T-cell (primary cell): ENCODE results near the gene SLCO1A2. TPM values are rescaled to one million over a fixed set of nuclear protein-coding genes. Genes with fewer than 3 reads are reported as not detected.

Source experiments
- ATAC-seq, 4 experiments: fragments of 200-7000 bp in 3 of 4; fragments of 150-1000 bp in 1 of 4; cut with Tn5 transposase; replicated peaks in 1 of 4; 1 replicate in 3 of 4; 2 replicates in 1 of 4; pipeline ENCODE4 v1.10.0; 2021; ENCODE audit warnings: moderate library complexity in 3 of 4, mild to moderate bottlenecking in 2 of 4, moderate number of reproducible peaks in 1 of 4
- CTCF ChIA-PET, 2 donors: fragments of 300-600 bp; sonication (Branson Sonifier 250); formaldehyde crosslinking; loops; one replicate each; lab custom pipeline; 2022; ENCODE audit warnings: antibody characterized with exemption in 2 of 2; lab: Charles Lee
- POLR2A ChIA-PET, 2 donors: fragments of 300-600 bp; sonication (Branson Sonifier 250); formaldehyde crosslinking; loops; one replicate each; lab custom pipeline; 2022; ENCODE audit warnings: antibody characterized with exemption in 2 of 2; lab: Charles Lee
- DNase-seq, 35 experiments: peaks; one replicate each; pipeline versions ENCODE4 v3.0.0 to v3.0.0-alpha.2; 2013 to 2023
- H3K27ac ChIP-seq: one replicate; pipeline ENCODE4 v1.5.1; 2013; ENCODE audit warnings: low read length
- H3K27me3 ChIP-seq, 2 experiments: replicated peaks in 1 of 2; 1 replicate in 1 of 2; 2 replicates in 1 of 2; pipeline versions ENCODE4 v1.6.1 to v1.7.0; 2013; ENCODE audit warnings: low read length in 1 of 2, mixed read lengths in 1 of 2; ENCODE audit not compliant: control insufficient read depth in 2 of 2, insufficient read depth in 2 of 2; ENCODE audit errors: extremely low read depth in 1 of 2
- H3K36me3 ChIP-seq, 2 donors: 1 replicate in 1 of 2; 2 replicates in 1 of 2; pipeline versions ENCODE4 v1.6.1 to v1.7.0; 2013; ENCODE audit warnings: low read length in 1 of 2; ENCODE audit not compliant: control insufficient read depth in 2 of 2, insufficient read depth in 1 of 2; ENCODE audit errors: extremely low read depth in 1 of 2
- H3K4me1 ChIP-seq, 2 experiments: 1 replicate in 1 of 2; 2 replicates in 1 of 2; pipeline versions ENCODE4 v1.6.1 to v1.7.0; 2013; ENCODE audit warnings: low read length in 2 of 2, mixed read lengths in 1 of 2; ENCODE audit not compliant: insufficient read depth in 2 of 2, control insufficient read depth in 1 of 2; ENCODE audit errors: extremely low read depth in 1 of 2
- H3K4me3 ChIP-seq, 2 donors: 1 replicate in 1 of 2; 2 replicates in 1 of 2; pipeline versions ENCODE4 v1.5.1 to v1.7.0; 2013; ENCODE audit warnings: mild to moderate bottlenecking in 2 of 2, low read length in 1 of 2, moderate library complexity in 1 of 2; ENCODE audit not compliant: control insufficient read depth in 1 of 2; ENCODE audit errors: extremely low read depth in 1 of 2
- H3K9me3 ChIP-seq: 2 replicates; pipeline ENCODE4 v1.7.0; 2013
- H3K27ac Mint-ChIP-seq, 2 donors: one replicate each; pipeline ENCODE4 v1.8.0; 2020 to 2021; ENCODE audit warnings: mild to moderate bottlenecking in 2 of 2, mixed read lengths in 2 of 2
- H3K27me3 Mint-ChIP-seq, 2 donors: one replicate each; pipeline ENCODE4 v1.8.0; 2021 to 2022; ENCODE audit warnings: mixed read lengths in 2 of 2
- H3K36me3 Mint-ChIP-seq: one replicate; pipeline ENCODE4 v1.8.0; 2021; ENCODE audit warnings: mixed read lengths
- H3K4me1 Mint-ChIP-seq, 3 donors: one replicate each; pipeline ENCODE4 v1.8.0; 2020 to 2022; ENCODE audit warnings: mixed read lengths in 3 of 3, mild to moderate bottlenecking in 1 of 3
- H3K4me3 Mint-ChIP-seq, 3 donors: one replicate each; pipeline ENCODE4 v1.8.0; 2020 to 2022; ENCODE audit warnings: mild to moderate bottlenecking in 3 of 3, mixed read lengths in 3 of 3, moderate library complexity in 3 of 3
- H3K9me3 Mint-ChIP-seq, 3 donors: one replicate each; pipeline ENCODE4 v1.8.0; 2020 to 2022; ENCODE audit warnings: mixed read lengths in 3 of 3
- WGBS: methylation state at CpG from one replicate; pipeline ENCODE4 v1.1.5; 2013; ENCODE audit warnings: missing lambda C conversion rate; ENCODE audit not compliant: insufficient coverage; 5-methylcytosine and 5-hydroxymethylcytosine counted together
- total RNA-seq, 35 experiments: library from RNA in 6 of 35; stranded (reverse) in 6 of 35; fragments of 120-200 nt in 1 of 35; gene quantifications; one replicate each; pipeline versions ENCODE4 v1.2.1 to v1.2.4 and lab custom pipeline; 2013 to 2026

Gene SLCO1A2
- total RNA-seq, 5 donors from 2014 or later (not counting 1 experiment from before 2014, with no cell fraction given), result 0.47 TPM; not detected in 4

- Histone ChIP-seq H3K4me1 (no peaks in the 10 kb centered on the region), H3K36me3 (no peaks in the 10 kb centered on the region), H3K4me3 (no peak overlapping the region), H3K27me3 (no peaks in the 10 kb centered on the region), H3K27ac (no peak overlapping the region), H3K9me3 (no peaks in the 10 kb centered on the region)
- H3K9me3 Mint-ChIP-seq, result no peaks in the 10 kb centered on the region
- no peaks in the 10 kb centered on the region for H3K36me3 Mint-ChIP-seq
- CTCF ChIA-PET, result no interaction called here
- no peak for DNase-seq
- H3K27me3 Mint-ChIP-seq, result peaks cover 0 to 12% of the 10 kb centered on the region in 2 donors
- peaks cover 5 to 8% (median 6%) of the 10 kb centered on the region in 3 donors for H3K4me1 Mint-ChIP-seq
- POLR2A ChIA-PET, result no interaction called here
- H3K4me3 Mint-ChIP-seq, result no peak overlapping the region
- no peak overlapping the region for H3K27ac Mint-ChIP-seq
- WGBS, result 100% methylated on average over 1 of the region's 2 CpGs
- no peak for ATAC-seq
Measured at GRCh38 chr12:21292111-21292510, 42.6 kb downstream of the SLCO1A2 start.

- H3K27ac ChIP-seq, result no peak overlapping the region
- DNase-seq, result no peak
- no peak overlapping the region for H3K4me3 Mint-ChIP-seq
- peaks cover 0 to 4% of the 10 kb centered on the region in 2 donors for H3K27me3 Mint-ChIP-seq
- no peaks in the 10 kb centered on the region for H3K4me1 ChIP-seq
- H3K9me3 ChIP-seq, result no peaks in the 10 kb centered on the region
- H3K4me1 Mint-ChIP-seq, result no peaks in the 10 kb centered on the region
- no peak for ATAC-seq
- H3K27me3 ChIP-seq, result no peaks in the 10 kb centered on the region
- no peaks in the 10 kb centered on the region for H3K9me3 Mint-ChIP-seq
- no peaks in the 10 kb centered on the region for H3K36me3 ChIP-seq
- no peak overlapping the region for H3K4me3 ChIP-seq
- 100% methylated on average over 1 of the region's 4 CpGs for WGBS
- H3K36me3 Mint-ChIP-seq, result no peaks in the 10 kb centered on the region
- CTCF ChIA-PET, result interaction anchor here (0.6 to 0.7 kb wide), 2 partner anchors 29 to 200 kb away, joined by 3 to 4 read pairs; no protein-coding TSS in a partner anchor
- POLR2A ChIA-PET, result no interaction called here
- H3K27ac Mint-ChIP-seq, result no peak overlapping the region
Measured at GRCh38 chr12:21289698-21290097, 45.0 kb downstream of the SLCO1A2 start.

- H3K27me3 Mint-ChIP-seq, result peaks cover 26 to 30% of the 10 kb centered on the region in 2 donors
- Histone ChIP-seq H3K27me3 (peaks cover 0 to 16% of the 10 kb centered on the region in 2 experiments), H3K27ac (no peak overlapping the region), H3K9me3 (no peaks in the 10 kb centered on the region), H3K36me3 (no peaks in the 10 kb centered on the region), H3K4me1 (no peaks in the 10 kb centered on the region), H3K4me3 (no peak overlapping the region)
- no peaks in the 10 kb centered on the region for H3K9me3 Mint-ChIP-seq
- H3K27ac Mint-ChIP-seq, result no peak overlapping the region
- WGBS, result 70% methylated on average over 2 of the region's 2 CpGs
- DNase-seq (no peak), ATAC-seq (no peak)
- ChIA-PET CTCF (no interaction called here), POLR2A (no interaction called here)
- no peaks in the 10 kb centered on the region for H3K4me1 Mint-ChIP-seq
- H3K4me3 Mint-ChIP-seq, result no peak overlapping the region
- no peaks in the 10 kb centered on the region for H3K36me3 Mint-ChIP-seq
Measured at GRCh38 chr12:21276826-21277225, 57.9 kb downstream of the SLCO1A2 start.

- H3K4me3 ChIP-seq, result no peak overlapping the region
- no peaks in the 10 kb centered on the region for H3K36me3 Mint-ChIP-seq
- H3K9me3 ChIP-seq, result no peaks in the 10 kb centered on the region
- no peak overlapping the region for H3K27ac Mint-ChIP-seq
- no peaks in the 10 kb centered on the region for H3K4me1 ChIP-seq
- H3K4me1 Mint-ChIP-seq, result no peaks in the 10 kb centered on the region
- no peaks in the 10 kb centered on the region for H3K27me3 ChIP-seq
- DNase-seq (no peak), ATAC-seq (no peak)
- peaks cover 11% of the 10 kb centered on the region in 2 donors for H3K27me3 Mint-ChIP-seq
- H3K36me3 ChIP-seq, result no peaks in the 10 kb centered on the region
- no peak overlapping the region for H3K27ac ChIP-seq
- CTCF ChIA-PET, result no interaction called here
- 67% methylated on average over 1 of the region's 4 CpGs for WGBS
- POLR2A ChIA-PET, result no interaction called here
- peaks cover 4 to 9% (median 8%) of the 10 kb centered on the region in 3 donors for H3K9me3 Mint-ChIP-seq
- H3K4me3 Mint-ChIP-seq, result no peak overlapping the region
Measured at GRCh38 chr12:21265932-21266331, 68.8 kb downstream of the SLCO1A2 start.

- Mint-ChIP-seq H3K27ac (no peak overlapping the region), H3K9me3 (peaks cover 4 to 17% (median 8%) of the 10 kb centered on the region in 3 donors), H3K4me3 (no peak overlapping the region), H3K36me3 (no peaks in the 10 kb centered on the region), H3K4me1 (no peaks in the 10 kb centered on the region), H3K27me3 (peaks cover 10 to 11% of the 10 kb centered on the region in 2 donors)
- no peak overlapping the region for H3K27ac ChIP-seq
- H3K4me3 ChIP-seq, result no peak overlapping the region
- no peak for ATAC-seq
- H3K9me3 ChIP-seq, result no peaks in the 10 kb centered on the region
- no peaks in the 10 kb centered on the region for H3K4me1 ChIP-seq
- no peaks in the 10 kb centered on the region for H3K36me3 ChIP-seq
- DNase-seq, result no peak
- ChIA-PET CTCF (no interaction called here), POLR2A (no interaction called here)
- H3K27me3 ChIP-seq, result no peaks in the 10 kb centered on the region
Measured at GRCh38 chr12:21264232-21264631, 70.5 kb downstream of the SLCO1A2 start.

GRCh38 chr12:21257172-21257571 is 77.5 kb downstream of the SLCO1A2 start:
- Histone ChIP-seq H3K27ac (no peak overlapping the region), H3K36me3 (no peaks in the 10 kb centered on the region), H3K9me3 (no peaks in the 10 kb centered on the region), H3K4me3 (no peak overlapping the region), H3K27me3 (no peaks in the 10 kb centered on the region), H3K4me1 (no peaks in the 10 kb centered on the region)
- ChIA-PET CTCF (no interaction called here), POLR2A (no interaction called here)
- H3K36me3 Mint-ChIP-seq, result no peaks in the 10 kb centered on the region
- H3K9me3 Mint-ChIP-seq, result peaks cover 0 to 12% (median 0%) of the 10 kb centered on the region in 3 donors
- H3K4me1 Mint-ChIP-seq, result no peaks in the 10 kb centered on the region
- no peak overlapping the region for H3K27ac Mint-ChIP-seq
- DNase-seq, result no peak
- H3K27me3 Mint-ChIP-seq, result no peaks in the 10 kb centered on the region
- 40% methylated on average over 1 of the region's 3 CpGs for WGBS
- no peak overlapping the region for H3K4me3 Mint-ChIP-seq
- ATAC-seq, result no peak

- ChIA-PET CTCF (no interaction called here), POLR2A (no interaction called here)
- Histone ChIP-seq H3K4me1 (no peaks in the 10 kb centered on the region), H3K27ac (no peak overlapping the region), H3K9me3 (no peaks in the 10 kb centered on the region), H3K4me3 (no peak overlapping the region), H3K36me3 (no peaks in the 10 kb centered on the region), H3K27me3 (no peaks in the 10 kb centered on the region)
- H3K9me3 Mint-ChIP-seq, result no peaks in the 10 kb centered on the region
- H3K36me3 Mint-ChIP-seq, result no peaks in the 10 kb centered on the region
- H3K4me1 Mint-ChIP-seq, result no peaks in the 10 kb centered on the region
- ATAC-seq, result no peak
- H3K27ac Mint-ChIP-seq, result no peak overlapping the region
- no peak for DNase-seq
- H3K4me3 Mint-ChIP-seq, result no peak overlapping the region
- 82% methylated on average over 1 of the region's 5 CpGs for WGBS
- no peaks in the 10 kb centered on the region for H3K27me3 Mint-ChIP-seq
Measured at GRCh38 chr12:21252070-21252469, 82.6 kb downstream of the SLCO1A2 start.
